HG02973 (cell line): ENCODE results near the gene WDR54.

ENCODE experiments used
- ATAC-seq: cut with Tn5 transposase; IDR thresholded peaks from one replicate; pipeline ENCODE4 v1.9.1; 2021; ENCODE audit warnings: moderate library complexity; ENCODE audit not compliant: unreplicated experiment

Gene WDR54

GRCh38 chr2:74474899-74475298 is 53.4 kb downstream of the WDR54 start:
- ATAC-seq: no peak
